Amygdala (tissue), 56 donors: ENCODE results near the gene ZSCAN5A.
A peak's percentile ranks its signal among the peaks of the same experiment; 100 is the strongest.
"Not testable (repeated sequence)": the region's sequence is repeated elsewhere in the genome, so short reads cannot be mapped to it uniquely, and the experiment has no call there.

Source experiments
- DNase-seq, 56 donors: peaks; one replicate each; lab custom pipeline; 2025; lab: John Stamatoyannopoulos, UW

ZSCAN5A gene

DNA sequence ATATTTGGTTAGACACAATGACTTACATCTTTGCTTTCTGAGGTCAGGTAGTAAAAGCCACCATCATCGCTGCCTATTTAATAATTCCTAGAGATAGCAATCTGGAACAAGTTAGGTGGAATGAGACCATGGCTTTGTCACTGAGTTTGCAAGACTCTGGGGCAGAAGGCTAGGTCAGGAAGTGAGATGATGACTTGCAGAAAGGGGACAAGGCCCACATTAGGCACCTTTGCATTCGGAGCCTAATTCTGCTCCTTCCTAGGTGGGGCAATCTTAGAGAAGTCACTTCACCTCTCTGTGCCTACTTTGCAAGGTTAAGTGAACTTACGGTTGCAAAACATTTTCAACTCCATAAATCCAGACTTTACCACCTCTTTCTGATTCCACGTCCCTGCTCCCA lies 31.8 kb downstream of the ZSCAN5A start:
- DNase-seq, result no peak

DNA sequence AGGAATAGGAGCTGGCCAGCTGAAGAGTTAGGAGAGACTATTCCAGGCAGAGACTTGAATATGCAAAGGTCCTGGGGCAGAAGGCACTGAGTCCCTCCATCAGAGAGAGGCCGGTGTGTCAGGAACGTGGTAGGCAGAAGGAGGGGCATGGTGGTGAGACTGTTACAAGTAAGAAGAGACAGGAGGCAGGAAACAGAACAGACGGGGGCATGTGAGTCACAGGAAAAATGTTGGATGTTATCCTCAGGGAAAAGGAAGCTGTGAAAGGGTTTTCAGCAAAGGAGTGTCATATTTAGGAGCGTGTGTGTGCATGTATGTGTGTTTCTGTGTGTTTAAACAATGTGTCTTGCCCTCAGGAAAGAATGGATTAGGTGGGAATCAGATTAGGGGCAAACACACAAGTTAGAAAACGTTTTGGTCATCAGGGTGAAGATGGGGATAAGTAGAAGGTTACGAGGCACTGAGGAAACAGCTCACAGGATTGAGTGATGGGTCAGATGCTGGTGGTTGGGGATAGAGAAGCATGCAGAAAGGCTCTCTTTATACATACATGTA lies 41.0 kb downstream of the ZSCAN5A start:
- DNase-seq, result no peak

GRCh38 chr19:56272161-56272798 lies 42.4 kb downstream of the ZSCAN5A start, which contains the start of gene EDDM13:
Gene EDDM13, plus strand, starts transcription at chr19:56272748. Its CDS starts 87 bp downstream, at chr19:56272835.
- no peak for DNase-seq

DNA sequence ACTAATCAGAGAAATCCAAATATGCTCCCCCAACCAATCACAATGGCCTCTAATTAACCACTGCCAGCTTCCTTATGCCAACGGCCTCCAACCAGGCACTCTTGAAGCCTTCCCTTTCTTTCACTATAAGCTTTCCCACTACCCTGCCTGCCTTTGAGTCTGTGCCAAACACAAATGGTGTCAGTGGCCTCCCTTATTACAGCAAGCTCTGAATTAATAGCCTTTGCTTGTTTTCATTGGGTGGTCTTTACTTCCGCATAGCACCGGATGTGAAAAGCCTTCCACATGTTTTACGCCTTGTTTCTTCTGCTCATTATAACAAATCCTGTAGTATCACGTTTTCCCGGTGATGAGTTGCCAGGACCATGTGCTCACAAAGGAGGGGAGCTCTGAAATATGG lies 43.5 kb downstream of the ZSCAN5A start:
- DNase-seq, result no peak

DNA sequence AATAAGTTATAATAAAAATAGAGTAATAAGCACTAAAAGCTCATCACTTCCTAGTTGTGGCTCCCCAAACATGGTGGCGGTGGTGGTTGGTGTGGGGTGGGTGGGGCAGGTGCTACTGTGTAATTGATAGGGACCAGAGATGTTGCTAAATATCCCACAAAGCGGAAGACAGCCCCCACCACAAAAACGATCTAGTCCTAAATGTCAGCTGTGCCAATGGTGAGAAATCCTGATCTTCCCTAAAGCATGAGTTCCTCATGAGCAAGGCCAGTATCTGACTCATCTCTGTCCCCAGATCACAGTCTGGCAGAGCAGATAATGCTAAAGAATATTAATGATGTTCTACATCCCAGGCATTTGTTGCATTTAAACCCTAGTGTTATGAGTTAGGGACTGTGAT lies 44.0 kb downstream of the ZSCAN5A start:
- DNase-seq, result no peak

GRCh38 chr19:56269348-56269747 lies 45.3 kb downstream of the ZSCAN5A start:
- DNase-seq, result no peak

DNA sequence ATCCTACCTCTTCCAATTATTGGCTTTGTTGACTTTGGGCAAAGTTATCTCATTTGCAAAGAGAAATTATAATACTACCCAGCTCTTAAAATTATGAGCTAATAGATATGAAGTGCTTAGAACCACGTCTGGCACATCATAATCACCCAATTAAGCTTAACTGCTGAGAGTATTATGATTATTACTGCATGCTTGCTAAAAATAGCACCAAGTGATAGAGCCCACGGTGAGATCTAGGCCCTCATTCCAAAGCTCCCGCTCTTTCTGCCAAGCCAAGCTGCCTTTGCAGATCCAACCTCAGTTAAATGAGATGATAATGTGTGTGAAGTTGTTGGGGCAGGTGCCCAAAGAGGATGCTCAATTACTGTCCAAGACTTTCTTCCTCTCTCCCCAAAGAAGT lies 48.6 kb downstream of the ZSCAN5A start:
- DNase-seq, result no peak

DNA sequence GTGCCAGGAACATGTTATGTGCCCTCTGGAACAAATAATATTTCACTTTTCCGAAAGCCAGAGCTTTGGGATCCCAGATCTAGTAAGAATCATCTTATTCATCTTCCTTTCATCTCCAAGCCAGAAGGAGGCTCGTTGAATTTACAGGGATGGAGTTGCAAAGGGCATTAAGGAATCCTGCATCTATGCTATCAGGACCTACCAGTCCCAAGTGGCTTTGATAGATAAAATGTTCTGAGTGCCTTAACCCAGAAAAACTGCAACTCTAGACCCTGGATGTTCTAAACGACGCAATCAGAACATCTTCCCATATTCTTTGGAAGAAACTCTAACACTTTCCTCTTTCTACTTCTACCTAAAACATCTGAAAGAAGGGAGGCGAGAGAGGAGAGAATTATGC lies 51.3 kb downstream of the ZSCAN5A start:
- DNase-seq, result no peak

GRCh38 chr19:56261932-56262331 lies 52.7 kb downstream of the ZSCAN5A start:
- DNase-seq, result not testable (repeated sequence)

DNA sequence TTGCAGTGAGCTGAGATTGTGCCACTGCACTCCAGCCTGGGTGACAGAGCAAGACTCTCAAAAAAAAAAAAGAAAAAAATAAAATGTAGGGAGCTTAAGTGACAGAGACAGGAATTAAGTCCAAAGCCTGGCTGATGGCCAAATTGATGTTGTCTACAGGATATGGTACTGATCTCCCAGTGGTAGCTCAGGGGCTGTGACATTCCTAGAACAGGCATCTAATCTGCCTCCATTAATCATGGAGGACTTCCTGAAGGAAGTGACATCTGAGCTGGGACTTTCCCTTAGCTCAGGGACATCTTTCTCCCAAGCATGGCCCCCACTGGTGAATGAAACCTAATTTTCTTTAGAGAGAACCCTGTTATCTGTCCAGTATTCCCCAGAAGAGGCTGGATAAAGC lies 53.5 kb downstream of the ZSCAN5A start:
- DNase-seq, result peak in 1 of 56 donors; percentile 1

DNA sequence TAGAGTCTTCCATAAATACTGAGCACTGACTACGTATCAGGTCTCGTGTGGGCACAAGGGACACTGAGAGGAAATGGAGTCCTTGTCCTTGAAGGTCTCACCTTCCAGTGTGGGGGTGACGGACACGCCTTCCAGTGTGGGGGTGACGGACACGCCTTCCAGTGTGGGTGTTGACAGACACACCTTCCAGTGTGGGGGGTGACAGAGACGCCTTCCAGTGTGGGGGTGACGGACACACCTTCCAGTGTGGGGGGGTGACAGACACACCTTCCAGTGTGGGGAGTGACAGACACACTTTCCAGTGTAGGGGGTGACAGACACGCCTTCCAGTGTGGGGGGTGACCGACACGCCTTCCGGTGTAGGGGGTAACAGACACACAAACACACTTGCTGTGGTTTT lies 56.4 kb downstream of the ZSCAN5A start:
- DNase-seq, result peak in 2 of 56 donors; percentile 0 to 16

DNA sequence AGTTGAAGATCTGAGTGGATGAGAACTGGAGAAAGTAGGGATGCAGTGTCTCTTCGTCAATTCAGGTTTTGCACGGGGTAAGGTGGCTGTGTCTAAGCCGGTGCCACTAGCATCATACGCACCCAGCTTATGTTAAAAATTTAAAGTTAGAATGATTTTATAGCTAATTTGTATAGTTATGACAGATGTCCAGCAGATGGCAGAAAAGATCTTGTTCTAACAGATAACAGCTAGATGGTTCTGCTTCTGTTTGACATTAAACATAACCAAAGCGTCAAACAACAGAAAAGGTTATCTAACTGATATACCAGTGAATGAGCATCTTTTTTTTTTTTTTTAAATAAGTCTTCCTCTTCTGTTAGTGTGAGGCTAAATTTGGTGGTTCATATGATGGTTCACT lies 60.9 kb downstream of the ZSCAN5A start:
- DNase-seq, result peak in 1 of 56 donors; percentile 29

GRCh38 chr19:56252699-56253422 lies 61.8 kb downstream of the ZSCAN5A start:
- DNase-seq, result peak in 40 of 56 donors; percentile 1 to 65 (median 12)

GRCh38 chr19:56248736-56249338 lies 65.8 kb downstream of the ZSCAN5A start:
- not testable (repeated sequence) for DNase-seq

DNA sequence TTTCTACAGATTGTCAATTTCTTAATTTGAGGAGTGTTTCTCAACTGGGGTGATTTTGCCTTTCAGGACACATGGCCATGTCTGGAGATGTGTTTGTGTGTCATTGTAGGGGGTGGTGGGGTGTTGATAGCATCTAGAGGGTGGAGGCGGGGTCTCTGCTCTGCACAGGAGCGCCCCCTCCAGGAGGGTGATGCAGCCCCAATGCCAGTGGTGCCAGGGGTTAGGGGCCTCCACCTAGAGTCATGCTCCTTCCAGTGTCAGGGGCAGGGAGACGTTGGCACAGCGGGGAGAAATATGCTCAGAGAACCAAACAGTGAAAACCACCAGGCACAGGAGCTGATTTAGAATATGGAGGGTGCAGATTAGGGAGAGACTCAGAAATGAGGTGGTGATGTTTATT lies 68.9 kb downstream of the ZSCAN5A start:
- DNase-seq, result not testable (repeated sequence)

DNA sequence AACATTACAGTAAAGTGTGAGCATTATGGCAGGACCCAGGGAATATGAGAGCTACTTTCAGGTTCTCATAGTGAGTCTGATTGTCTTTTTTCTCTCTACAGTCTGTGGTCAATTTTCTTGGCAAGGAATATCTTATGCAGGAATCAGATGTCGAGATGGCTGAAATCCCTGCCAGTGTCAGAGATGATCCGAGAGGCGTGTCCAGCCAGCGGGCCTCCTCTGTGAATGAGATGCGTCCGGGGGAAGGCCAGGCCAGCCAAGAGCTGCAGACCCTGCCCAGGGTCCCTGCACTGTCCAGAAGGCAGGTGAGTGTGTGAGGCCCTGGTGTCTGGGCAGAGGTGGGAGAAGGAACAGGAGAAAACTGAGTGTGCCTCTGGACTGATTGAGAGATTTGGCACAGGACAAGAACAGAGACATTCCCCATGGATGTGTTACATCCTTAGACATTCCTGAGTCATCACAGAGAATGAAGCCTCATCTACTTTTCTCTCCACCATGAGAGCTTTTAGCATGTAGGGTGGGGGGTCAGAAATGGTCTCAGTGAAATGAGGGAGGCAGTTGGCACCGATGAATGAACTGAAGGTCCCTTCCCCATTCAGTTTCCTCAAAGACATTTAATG lies 69.4 kb downstream of the ZSCAN5A start:
- no peak for DNase-seq

DNA sequence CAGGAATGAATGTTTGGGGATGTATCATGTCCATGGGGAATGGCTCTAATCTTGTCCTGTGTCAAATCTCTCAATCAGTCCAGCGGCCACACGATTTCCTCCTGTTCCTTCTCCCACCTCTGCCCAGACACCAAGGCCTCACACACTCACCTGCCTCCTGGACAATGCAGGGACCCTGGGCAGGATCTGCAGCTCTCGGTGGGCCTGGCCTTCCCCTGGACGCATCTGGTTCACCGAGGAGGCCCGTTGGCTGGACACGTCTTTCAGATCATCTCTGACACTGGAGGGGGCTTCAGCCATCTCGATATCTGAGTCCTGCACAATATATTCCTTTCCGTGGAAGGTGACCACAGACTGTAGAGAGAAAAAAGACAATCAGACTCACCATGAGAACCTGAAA lies 91.2 kb downstream of the ZSCAN5A start:
- DNase-seq, result no peak

DNA sequence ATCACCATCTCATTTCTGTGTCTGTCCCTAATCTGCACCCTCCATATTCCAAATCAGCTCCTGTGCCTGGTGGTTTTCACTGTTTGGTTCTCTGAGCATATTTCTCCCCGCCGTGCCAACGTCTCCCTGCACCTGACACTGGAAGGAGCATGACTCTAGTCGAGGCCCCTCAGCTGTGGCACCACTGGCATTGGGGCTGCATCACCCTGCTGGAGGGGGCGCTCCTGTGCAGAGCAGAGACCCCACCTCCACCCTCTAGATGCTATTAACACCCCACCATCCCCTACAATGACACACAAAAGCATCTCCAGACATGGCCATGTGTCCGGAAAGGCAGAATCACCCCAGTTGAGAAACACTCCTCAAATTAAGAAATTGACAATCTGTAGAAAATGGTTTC lies 91.7 kb downstream of the ZSCAN5A start:
- DNase-seq, result no peak

DNA sequence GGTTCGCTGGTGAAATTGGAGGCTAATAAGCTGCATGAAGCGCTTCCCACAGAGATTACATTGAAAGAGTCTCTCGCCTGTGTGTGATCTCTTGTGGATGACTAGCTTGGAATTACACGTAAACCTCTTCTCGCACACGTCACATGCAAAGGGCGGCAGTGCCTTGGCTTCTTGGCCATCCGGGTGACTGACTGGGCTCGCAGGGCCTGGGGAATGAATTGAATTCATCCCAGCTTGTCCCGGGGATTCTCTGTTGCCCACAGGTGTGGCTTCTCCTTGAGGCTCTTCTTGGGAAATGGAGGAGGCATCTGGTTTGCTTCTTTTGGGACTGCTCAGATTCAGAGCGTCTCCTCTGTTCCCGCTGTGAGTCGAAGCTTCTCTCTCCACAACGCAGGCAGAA lies 92.8 kb downstream of the ZSCAN5A start:
- DNase-seq, result no peak

DNA sequence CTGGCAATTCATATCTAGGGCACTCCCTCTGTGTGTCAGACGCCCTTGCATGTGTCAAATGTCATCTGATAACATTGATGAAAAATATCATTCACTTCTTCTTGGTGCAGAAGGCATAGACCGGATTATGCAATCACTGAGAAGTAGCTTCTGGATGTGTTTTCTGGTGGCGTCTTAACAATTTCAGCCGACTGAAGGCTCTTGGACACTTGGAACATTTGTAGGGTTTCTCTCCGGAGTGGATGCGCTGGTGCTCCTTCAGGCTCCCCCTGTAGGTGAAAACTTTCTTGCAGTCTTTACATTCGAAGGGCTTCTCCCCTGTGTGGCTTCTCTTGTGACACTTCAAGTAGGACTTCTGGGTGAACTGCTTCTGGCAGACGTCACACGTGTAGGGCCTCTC lies 93.2 kb downstream of the ZSCAN5A start:
- DNase-seq, result not testable (repeated sequence)

DNA sequence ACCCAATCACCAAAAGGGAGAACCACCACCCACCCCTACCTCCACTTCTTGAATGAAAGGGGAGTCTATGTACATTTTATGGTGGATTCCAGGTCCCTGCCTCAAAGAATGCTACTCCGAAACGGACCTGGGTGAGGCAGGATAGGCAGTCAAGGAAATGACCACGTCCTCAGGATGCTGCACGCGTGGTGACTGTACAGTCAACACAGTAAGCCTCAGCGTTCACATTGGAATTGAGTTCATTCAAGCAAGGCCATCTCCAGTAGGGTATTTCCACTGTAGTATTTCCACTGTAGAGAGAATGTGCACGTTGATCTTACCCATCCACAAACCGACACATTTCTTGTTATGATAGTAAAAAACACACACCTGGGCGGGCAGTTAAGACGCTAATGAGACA lies 95.7 kb downstream of the ZSCAN5A start:
- peak in 1 of 56 donors; percentile 2 for DNase-seq
